ENCODE data around the gene XRCC4.

DNA sequence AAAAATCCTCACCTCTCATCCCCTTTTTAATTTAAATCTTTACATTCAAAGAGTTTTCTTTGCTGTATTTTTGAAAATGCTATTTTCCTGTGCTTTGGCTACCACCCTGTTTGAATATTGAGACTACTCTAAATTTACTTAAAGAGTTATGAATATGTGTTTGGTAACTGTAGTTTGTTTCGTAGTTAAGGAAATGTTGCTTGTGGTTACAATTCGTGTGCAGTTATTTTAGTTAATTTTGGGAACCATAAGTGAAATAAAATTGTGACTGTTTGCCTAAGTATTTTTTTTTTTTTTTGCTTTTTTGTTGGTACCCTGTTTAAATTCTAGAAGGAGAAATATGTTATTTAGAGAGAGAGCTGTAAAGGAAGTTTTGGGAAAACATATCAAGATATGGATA lies 78.7 kb downstream of the XRCC4 start:
- TF ChIP-seq, protein P1, sequence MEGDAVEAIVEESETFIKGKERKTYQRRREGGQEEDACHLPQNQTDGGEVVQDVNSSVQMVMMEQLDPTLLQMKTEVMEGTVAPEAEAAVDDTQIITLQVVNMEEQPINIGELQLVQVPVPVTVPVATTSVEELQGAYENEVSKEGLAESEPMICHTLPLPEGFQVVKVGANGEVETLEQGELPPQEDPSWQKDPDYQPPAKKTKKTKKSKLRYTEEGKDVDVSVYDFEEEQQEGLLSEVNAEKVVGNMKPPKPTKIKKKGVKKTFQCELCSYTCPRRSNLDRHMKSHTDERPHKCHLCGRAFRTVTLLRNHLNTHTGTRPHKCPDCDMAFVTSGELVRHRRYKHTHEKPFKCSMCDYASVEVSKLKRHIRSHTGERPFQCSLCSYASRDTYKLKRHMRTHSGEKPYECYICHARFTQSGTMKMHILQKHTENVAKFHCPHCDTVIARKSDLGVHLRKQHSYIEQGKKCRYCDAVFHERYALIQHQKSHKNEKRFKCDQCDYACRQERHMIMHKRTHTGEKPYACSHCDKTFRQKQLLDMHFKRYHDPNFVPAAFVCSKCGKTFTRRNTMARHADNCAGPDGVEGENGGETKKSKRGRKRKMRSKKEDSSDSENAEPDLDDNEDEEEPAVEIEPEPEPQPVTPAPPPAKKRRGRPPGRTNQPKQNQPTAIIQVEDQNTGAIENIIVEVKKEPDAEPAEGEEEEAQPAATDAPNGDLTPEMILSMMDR (IDR thresholded peaks at IDR 0.05; ENCODE audit: insufficient read depth, low read depth, low read length) = no peak
- no peak for TF ChIP-seq EZH2 (IDR thresholded peaks at IDR 0.05; ENCODE audit: insufficient read depth, low read length)

Measured in astrocyte (in vitro differentiated cells and primary cell).